Measurements from ENCODE around the gene FIGN. TPM values are rescaled to one million over a fixed set of nuclear protein-coding genes. Genes with fewer than 3 reads are reported as not detected.

Gene FIGN
- total and polyA plus RNA-seq, 4 donors: 1.1 to 7.8 (median 5.1) TPM

DNA sequence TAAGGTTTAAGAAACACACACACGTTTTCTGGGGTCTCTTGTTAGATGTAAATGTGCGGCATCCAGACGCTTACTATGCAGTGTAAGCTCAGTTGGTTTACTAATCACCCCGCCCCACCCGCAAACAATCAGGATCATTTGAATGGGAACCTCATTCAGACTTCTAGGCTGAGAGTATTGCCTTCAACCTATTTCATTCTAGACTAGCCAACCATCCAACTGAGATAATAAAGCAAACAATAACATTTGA, 1.3 kb upstream of the FIGN start:
- Histone ChIP-seq H3K4me1 (ENCODE audit: control insufficient read depth in 4 of 4, insufficient read depth in 4 of 4, low read length in 3 of 4) (peaks cover 0 to 9% (median 4%) of the 10 kb centered on the region in 4 donors), H3K36me3 (ENCODE audit: control insufficient read depth in 4 of 4, insufficient read depth in 3 of 4, low read depth in 1 of 4, low read length in 3 of 4) (no peaks in the 10 kb centered on the region), H3K4me3 (ENCODE audit: low read depth in 1 of 3, low read length in 3 of 3) (peak overlapping the region in 2 of 3 donors; percentile 75 to 96), H3K27ac (ENCODE audit: low read depth in 1 of 2, low read length in 2 of 2) (peak overlapping the region; percentile 85 to 91), H3K27me3 (ENCODE audit: control insufficient read depth in 4 of 4, insufficient read depth in 4 of 4, low read length in 3 of 4) (no peaks in the 10 kb centered on the region), H3K9ac (ENCODE audit: low read depth in 1 of 2, low read length in 2 of 2) (peak overlapping the region in 1 of 2 donors; percentile 33), H3K9me3 (ENCODE audit: control insufficient read depth in 4 of 4, low read length in 3 of 4) (no peaks in the 10 kb centered on the region)
- DNase-seq (ENCODE audit: low spot score): no peak
- 47% methylated on average over 5 of the region's 5 CpGs for WGBS
- TF ChIP-seq SP1 (IDR thresholded peaks at IDR 0.05) (no peak), RAD21 (IDR thresholded peaks at IDR 0.05) (no peak), MAX (IDR thresholded peaks at IDR 0.05) (no peak), REST (IDR thresholded peaks at IDR 0.05) (no peak), CTCF (IDR thresholded peaks at IDR 0.05; ENCODE audit: low read depth, low read length, missing input control) (no peak), RXRA (IDR thresholded peaks at IDR 0.05) (no peak), ZBTB33 (IDR thresholded peaks at IDR 0.05) (no peak), YY1 (IDR thresholded peaks at IDR 0.05) (no peak), NR2F2 (IDR thresholded peaks at IDR 0.05) (no peak), EGR1 (IDR thresholded peaks at IDR 0.05; ENCODE audit: low read depth in 2 of 2) (no peak), GABPA (IDR thresholded peaks at IDR 0.05 in 1 of 2, conservative IDR thresholded peaks at IDR 0.05 in 1 of 2) (no peak), TAF1 (conservative IDR thresholded peaks at IDR 0.05) (no peak), FOXA2 (IDR thresholded peaks at IDR 0.05) (no peak), JUND (IDR thresholded peaks at IDR 0.05) (no peak)
- TF ChIP-seq, protein P1, sequence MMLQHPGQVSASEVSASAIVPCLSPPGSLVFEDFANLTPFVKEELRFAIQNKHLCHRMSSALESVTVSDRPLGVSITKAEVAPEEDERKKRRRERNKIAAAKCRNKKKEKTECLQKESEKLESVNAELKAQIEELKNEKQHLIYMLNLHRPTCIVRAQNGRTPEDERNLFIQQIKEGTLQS (IDR thresholded peaks at IDR 0.05): no peak

Measured in liver (tissue), 9 donors.